GM23338 (cell line): ENCODE measurements around the gene IDH1. TPM values are rescaled to one million over a fixed set of nuclear protein-coding genes. Genes with fewer than 3 reads are reported as not detected.

Experiments
- ATAC-seq: fragments of 200-7000 bp; cut with Tn5 transposase; 3 replicates; pipeline ENCODE4 v1.9.1; 2020
- DNase-seq: peaks from one replicate; pipeline ENCODE4 v3.0.0-alpha.2; 2015; ENCODE audit warnings: low spot score
- H2AFZ ChIP-seq: fragments of 200-600 bp; sonication (generic); 2 replicates; pipeline ENCODE4 v1.8.0; 2016; ENCODE audit warnings: antibody characterized with exemption, mild to moderate bottlenecking, moderate library complexity
- H3F3A ChIP-seq: fragments of 200-600 bp; sonication (generic); replicated peaks from 2 replicates; pipeline ENCODE4 v1.8.0; 2017; ENCODE audit warnings: antibody characterized with exemption, mixed run types, low read depth
- H3K27ac ChIP-seq: fragments of 200-600 bp; sonication (generic); 2 replicates; pipeline ENCODE4 v1.6.1; 2016; ENCODE audit warnings: low read depth
- H3K27me3 ChIP-seq: fragments of 200-600 bp; sonication (generic); 2 replicates; pipeline ENCODE4 v1.8.0; 2016; ENCODE audit warnings: mild to moderate bottlenecking, mixed run types, moderate library complexity; ENCODE audit not compliant: insufficient read depth
- H3K36me3 ChIP-seq: fragments of 200-600 bp; sonication (generic); 2 replicates; pipeline ENCODE4 v1.8.0; 2016; ENCODE audit warnings: mild to moderate bottlenecking; ENCODE audit not compliant: insufficient read depth
- H3K4me1 ChIP-seq: fragments of 200-600 bp; sonication (generic); 2 replicates; pipeline ENCODE4 v1.8.0; 2016; ENCODE audit warnings: mild to moderate bottlenecking, moderate library complexity; ENCODE audit not compliant: insufficient read depth
- H3K4me2 ChIP-seq: fragments of 200-600 bp; sonication (generic); 2 replicates; pipeline ENCODE4 v1.7.1; 2017; ENCODE audit warnings: mixed run types
- H3K4me3 ChIP-seq: fragments of 200-600 bp; sonication (generic); 2 replicates; pipeline ENCODE4 v1.6.1; 2016; ENCODE audit warnings: mixed run types
- H3K79me2 ChIP-seq: fragments of 200-600 bp; sonication (generic); replicated peaks from 2 replicates; pipeline ENCODE4 v1.8.0; 2017; ENCODE audit warnings: mild to moderate bottlenecking; ENCODE audit not compliant: insufficient read depth
- H3K9me2 ChIP-seq: fragments of 200-600 bp; sonication (generic); 2 replicates; pipeline ENCODE4 v1.8.0; 2017; ENCODE audit not compliant: insufficient read depth
- H4K20me1 ChIP-seq: fragments of 200-600 bp; sonication (generic); replicated peaks from 2 replicates; pipeline ENCODE4 v1.8.0; 2017; ENCODE audit warnings: mild to moderate bottlenecking; ENCODE audit not compliant: insufficient read depth
- H3K27ac Mint-ChIP-seq: 2 replicates; pipeline ENCODE4 v1.8.0; 2020; ENCODE audit warnings: inconsistent platforms, mild to moderate bottlenecking, moderate library complexity, mixed read lengths
- H3K27me3 Mint-ChIP-seq: 3 replicates; pipeline ENCODE4 v1.8.0; 2022; ENCODE audit warnings: low read depth, mild to moderate bottlenecking, moderate library complexity, mixed read lengths, inconsistent platforms; ENCODE audit not compliant: insufficient read depth, poor library complexity
- H3K36me3 Mint-ChIP-seq: 3 replicates; pipeline ENCODE4 v1.8.0; 2021; ENCODE audit warnings: low read depth, mild to moderate bottlenecking, inconsistent platforms, moderate library complexity, mixed read lengths
- H3K4me1 Mint-ChIP-seq: 3 replicates; pipeline ENCODE4 v1.8.0; 2020; ENCODE audit warnings: mild to moderate bottlenecking, inconsistent platforms, mixed read lengths
- H3K4me3 Mint-ChIP-seq: 3 replicates; pipeline ENCODE4 v1.8.0; 2021; ENCODE audit warnings: moderate library complexity, mild to moderate bottlenecking, inconsistent platforms, mixed read lengths
- H3K9me3 Mint-ChIP-seq: 3 replicates; pipeline ENCODE4 v1.8.0; 2020; ENCODE audit warnings: moderate library complexity, mild to moderate bottlenecking, inconsistent platforms, mixed read lengths
- EZH2phosphoT487 ChIP-seq: fragments of 200-600 bp; sonication (generic); IDR thresholded peaks from one replicate; pipeline ENCODE4 v1.8.1; 2018; ENCODE audit warnings: antibody characterized with exemption; ENCODE audit not compliant: unreplicated experiment
- STAT1 ChIP-seq: IDR thresholded peaks from one replicate; pipeline ENCODE4 v1.6.1; 2016; ENCODE audit warnings: antibody characterized with exemption; ENCODE audit not compliant: unreplicated experiment
- polyA plus RNA-seq: library from polyadenylated mRNA; unstranded; fragments of >200 nt; fragmentation: Nextera tagmentation; extraction: Ambion mirVana; gene quantifications from 2 replicates; pipeline ENCODE4 v1.2.1, GENCODE V29; 2016
- total RNA-seq: library from RNA; depleted of rRNA; stranded (reverse); fragments of >200 nt; shearing (Covaris generic); gene quantifications from 2 replicates; pipeline ENCODE4 v1.2.3, GENCODE V29; 2014
- TF ChIP-seq, protein P1 (sequence below): fragments of 250-450 bp; sonication (Bioruptor Pico); IDR thresholded peaks from 2 replicates; pipeline ENCODE4 v1.5.0; 2020; ENCODE audit warnings: mild to moderate bottlenecking, moderate library complexity
- TF ChIP-seq, protein P2 (sequence below), 2 experiments: fragments of 200-600 bp in 1 of 2; sonication (generic) in 1 of 2; conservative IDR thresholded peaks; 2 replicates each; pipeline versions ENCODE4 v1.5.1 to v1.6.1; 2016 to 2017; ENCODE audit warnings: antibody characterized with exemption in 2 of 2, low read depth in 2 of 2, mild to moderate bottlenecking in 2 of 2, moderate library complexity in 1 of 2

Gene IDH1
- total and polyA plus RNA-seq, 2 experiments from 2014 or later: 315 to 536 TPM

DNA sequence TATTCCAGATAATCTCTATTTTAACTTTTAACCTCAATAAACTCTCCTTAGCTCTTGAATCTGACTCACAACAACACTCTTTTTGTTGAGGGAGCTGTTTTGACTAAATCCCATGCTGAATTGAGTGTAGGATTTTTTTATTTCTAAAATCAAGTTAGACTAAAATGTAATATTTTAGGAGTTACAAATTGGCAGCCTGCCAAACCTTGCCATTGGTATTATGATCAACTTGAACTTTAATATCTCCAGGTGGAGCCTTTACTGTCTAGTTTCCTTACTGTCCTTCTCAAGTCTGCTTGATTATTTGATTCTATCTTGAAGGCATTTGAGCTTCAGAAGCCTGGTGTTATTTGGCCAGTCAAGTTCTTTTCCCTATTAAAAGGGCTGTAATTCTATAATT lies 19.9 kb upstream of the IDH1 start (continued):
- TF ChIP-seq, protein P1, sequence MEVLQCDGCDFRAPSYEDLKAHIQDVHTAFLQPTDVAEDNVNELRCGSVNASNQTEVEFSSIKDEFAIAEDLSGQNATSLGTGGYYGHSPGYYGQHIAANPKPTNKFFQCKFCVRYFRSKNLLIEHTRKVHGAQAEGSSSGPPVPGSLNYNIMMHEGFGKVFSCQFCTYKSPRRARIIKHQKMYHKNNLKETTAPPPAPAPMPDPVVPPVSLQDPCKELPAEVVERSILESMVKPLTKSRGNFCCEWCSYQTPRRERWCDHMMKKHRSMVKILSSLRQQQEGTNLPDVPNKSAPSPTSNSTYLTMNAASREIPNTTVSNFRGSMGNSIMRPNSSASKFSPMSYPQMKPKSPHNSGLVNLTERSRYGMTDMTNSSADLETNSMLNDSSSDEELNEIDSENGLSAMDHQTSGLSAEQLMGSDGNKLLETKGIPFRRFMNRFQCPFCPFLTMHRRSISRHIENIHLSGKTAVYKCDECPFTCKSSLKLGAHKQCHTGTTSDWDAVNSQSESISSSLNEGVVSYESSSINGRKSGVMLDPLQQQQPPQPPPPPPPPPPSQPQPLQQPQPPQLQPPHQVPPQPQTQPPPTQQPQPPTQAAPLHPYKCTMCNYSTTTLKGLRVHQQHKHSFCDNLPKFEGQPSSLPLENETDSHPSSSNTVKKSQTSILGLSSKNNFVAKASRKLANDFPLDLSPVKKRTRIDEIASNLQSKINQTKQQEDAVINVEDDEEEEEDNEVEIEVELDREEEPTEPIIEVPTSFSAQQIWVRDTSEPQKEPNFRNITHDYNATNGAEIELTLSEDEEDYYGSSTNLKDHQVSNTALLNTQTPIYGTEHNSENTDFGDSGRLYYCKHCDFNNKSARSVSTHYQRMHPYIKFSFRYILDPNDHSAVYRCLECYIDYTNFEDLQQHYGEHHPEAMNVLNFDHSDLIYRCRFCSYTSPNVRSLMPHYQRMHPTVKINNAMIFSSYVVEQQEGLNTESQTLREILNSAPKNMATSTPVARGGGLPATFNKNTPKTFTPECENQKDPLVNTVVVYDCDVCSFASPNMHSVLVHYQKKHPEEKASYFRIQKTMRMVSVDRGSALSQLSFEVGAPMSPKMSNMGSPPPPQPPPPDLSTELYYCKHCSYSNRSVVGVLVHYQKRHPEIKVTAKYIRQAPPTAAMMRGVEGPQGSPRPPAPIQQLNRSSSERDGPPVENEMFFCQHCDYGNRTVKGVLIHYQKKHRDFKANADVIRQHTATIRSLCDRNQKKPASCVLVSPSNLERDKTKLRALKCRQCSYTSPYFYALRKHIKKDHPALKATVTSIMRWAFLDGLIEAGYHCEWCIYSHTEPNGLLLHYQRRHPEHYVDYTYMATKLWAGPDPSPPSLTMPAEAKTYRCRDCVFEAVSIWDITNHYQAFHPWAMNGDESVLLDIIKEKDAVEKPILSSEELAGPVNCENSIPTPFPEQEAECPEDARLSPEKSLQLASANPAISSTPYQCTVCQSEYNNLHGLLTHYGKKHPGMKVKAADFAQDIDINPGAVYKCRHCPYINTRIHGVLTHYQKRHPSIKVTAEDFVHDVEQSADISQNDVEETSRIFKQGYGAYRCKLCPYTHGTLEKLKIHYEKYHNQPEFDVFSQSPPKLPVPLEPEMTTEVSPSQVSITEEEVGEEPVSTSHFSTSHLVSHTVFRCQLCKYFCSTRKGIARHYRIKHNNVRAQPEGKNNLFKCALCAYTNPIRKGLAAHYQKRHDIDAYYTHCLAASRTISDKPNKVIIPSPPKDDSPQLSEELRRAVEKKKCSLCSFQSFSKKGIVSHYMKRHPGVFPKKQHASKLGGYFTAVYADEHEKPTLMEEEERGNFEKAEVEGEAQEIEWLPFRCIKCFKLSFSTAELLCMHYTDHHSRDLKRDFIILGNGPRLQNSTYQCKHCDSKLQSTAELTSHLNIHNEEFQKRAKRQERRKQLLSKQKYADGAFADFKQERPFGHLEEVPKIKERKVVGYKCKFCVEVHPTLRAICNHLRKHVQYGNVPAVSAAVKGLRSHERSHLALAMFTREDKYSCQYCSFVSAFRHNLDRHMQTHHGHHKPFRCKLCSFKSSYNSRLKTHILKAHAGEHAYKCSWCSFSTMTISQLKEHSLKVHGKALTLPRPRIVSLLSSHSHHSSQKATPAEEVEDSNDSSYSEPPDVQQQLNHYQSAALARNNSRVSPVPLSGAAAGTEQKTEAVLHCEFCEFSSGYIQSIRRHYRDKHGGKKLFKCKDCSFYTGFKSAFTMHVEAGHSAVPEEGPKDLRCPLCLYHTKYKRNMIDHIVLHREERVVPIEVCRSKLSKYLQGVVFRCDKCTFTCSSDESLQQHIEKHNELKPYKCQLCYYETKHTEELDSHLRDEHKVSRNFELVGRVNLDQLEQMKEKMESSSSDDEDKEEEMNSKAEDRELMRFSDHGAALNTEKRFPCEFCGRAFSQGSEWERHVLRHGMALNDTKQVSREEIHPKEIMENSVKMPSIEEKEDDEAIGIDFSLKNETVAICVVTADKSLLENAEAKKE (CRISPR knock-in tag): no peak
- TF ChIP-seq EZH2phosphoT487: no peak

DNA sequence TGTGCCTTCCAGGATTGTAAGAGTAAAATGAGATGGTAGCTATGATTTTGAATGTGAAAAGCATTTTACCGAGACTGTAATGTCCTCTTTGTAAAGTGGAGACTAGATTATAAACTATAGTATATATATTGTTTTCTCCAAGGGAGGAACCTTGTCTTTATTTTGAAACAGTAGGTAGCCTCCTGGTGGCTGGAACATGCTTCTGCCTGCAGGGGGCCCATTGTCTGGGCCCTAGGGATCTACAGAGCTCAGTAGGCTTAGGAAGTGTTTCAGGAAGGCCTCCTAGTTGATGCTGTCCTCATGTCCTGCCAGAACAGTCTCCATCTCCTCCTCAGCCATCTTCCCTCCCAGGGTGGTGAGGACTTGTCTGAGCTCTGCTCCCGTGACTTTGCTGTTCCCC lies 14.2 kb upstream of the IDH1 start:
- Mint-ChIP-seq H3K36me3 (peaks cover 19% of the 10 kb centered on the region), H3K4me3 (no peak overlapping the region), H3K9me3 (no peaks in the 10 kb centered on the region), H3K27ac (no peak overlapping the region; the same call in 1 of the 2 replicates), H3K4me1 (peaks cover 19% of the 10 kb centered on the region), H3K27me3 (peaks cover 11% of the 10 kb centered on the region)
- Histone ChIP-seq H3K27me3 (no peaks in the 10 kb centered on the region), H3F3A (peaks cover 8% of the 10 kb centered on the region; the same call in 1 of the 2 replicates), H3K4me2 (no peak overlapping the region), H3K4me1 (peaks cover 17% of the 10 kb centered on the region), H4K20me1 (peaks cover 16% of the 10 kb centered on the region), H3K27ac (no peak overlapping the region), H3K9me2 (no peaks in the 10 kb centered on the region), H3K4me3 (no peak overlapping the region), H2AFZ (no peak overlapping the region), H3K79me2 (peaks cover 57% of the 10 kb centered on the region), H3K36me3 (peaks cover 21% of the 10 kb centered on the region; the same call in 1 of the 2 replicates)
- DNase-seq (peak; percentile 24), ATAC-seq (no peak)
- no peak for TF ChIP-seq STAT1
- TF ChIP-seq, protein P2, sequence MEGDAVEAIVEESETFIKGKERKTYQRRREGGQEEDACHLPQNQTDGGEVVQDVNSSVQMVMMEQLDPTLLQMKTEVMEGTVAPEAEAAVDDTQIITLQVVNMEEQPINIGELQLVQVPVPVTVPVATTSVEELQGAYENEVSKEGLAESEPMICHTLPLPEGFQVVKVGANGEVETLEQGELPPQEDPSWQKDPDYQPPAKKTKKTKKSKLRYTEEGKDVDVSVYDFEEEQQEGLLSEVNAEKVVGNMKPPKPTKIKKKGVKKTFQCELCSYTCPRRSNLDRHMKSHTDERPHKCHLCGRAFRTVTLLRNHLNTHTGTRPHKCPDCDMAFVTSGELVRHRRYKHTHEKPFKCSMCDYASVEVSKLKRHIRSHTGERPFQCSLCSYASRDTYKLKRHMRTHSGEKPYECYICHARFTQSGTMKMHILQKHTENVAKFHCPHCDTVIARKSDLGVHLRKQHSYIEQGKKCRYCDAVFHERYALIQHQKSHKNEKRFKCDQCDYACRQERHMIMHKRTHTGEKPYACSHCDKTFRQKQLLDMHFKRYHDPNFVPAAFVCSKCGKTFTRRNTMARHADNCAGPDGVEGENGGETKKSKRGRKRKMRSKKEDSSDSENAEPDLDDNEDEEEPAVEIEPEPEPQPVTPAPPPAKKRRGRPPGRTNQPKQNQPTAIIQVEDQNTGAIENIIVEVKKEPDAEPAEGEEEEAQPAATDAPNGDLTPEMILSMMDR (conservative IDR thresholded peaks at IDR 0.05; ENCODE audit: low read depth in 2 of 2): peak in 1 of 2 experiments; percentile 11; a peak in 1 of 4 replicates
